Fibroblast of skin of right biceps (primary cell): ENCODE data around the gene ZNF664.

Source experiments
- DNase-seq: peaks from one replicate; pipeline ENCODE4 v3.0.0-alpha.2; 2013

ZNF664 gene

DNA sequence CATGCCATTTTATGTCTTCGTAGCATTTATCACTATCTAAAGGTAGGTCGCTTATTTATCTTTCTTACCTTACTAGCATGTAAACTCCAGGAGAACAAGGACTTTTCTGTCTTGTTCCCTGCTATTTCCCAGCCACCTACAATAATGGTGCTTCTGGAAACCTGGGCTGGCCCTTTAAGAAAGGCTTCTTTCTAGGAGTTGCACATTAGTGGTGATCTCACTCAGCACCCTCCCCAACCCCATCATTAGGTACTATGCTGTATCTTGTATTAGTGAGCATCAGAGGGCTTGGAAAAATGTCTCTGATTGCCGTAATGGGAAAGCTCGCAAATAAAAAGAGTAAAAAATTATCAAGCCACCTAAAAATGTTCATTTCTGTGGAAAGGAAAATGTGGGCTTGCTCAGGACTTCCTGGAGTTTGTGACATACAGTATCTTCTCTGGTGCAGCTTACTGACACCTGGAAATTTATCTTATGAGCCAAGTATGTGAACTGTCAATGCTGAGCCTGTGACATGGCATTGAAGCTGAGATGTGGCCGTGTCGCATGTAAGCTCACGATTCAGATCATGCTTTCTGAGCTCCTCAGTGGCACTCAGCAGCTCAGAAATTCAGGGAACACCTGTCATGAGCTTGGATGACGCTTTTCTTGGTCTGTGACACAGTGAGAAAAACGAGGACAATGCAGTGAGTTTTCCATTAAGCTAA is 12.8 kb upstream of the ZNF664 start:
- DNase-seq = no peak

DNA sequence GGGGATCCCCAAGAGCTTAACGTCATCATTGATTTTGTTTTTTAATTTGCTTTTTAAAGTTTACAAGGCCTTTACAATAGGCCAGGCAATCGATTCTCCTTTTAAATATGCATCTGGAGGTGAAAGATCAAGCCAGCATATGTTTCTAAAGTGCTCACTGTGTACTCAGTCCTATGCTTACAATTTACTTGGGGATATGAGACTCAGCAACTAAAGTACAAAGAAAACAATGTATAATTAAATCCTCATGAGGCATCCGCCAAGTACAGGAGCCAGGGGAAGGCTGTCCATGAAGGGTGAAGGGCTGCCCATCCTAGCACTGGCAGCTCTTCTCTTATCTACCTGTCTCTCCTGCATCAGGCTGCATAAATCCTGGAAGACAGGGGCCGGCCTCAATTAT is 12.2 kb upstream of the ZNF664 start:
- DNase-seq = no peak

DNA sequence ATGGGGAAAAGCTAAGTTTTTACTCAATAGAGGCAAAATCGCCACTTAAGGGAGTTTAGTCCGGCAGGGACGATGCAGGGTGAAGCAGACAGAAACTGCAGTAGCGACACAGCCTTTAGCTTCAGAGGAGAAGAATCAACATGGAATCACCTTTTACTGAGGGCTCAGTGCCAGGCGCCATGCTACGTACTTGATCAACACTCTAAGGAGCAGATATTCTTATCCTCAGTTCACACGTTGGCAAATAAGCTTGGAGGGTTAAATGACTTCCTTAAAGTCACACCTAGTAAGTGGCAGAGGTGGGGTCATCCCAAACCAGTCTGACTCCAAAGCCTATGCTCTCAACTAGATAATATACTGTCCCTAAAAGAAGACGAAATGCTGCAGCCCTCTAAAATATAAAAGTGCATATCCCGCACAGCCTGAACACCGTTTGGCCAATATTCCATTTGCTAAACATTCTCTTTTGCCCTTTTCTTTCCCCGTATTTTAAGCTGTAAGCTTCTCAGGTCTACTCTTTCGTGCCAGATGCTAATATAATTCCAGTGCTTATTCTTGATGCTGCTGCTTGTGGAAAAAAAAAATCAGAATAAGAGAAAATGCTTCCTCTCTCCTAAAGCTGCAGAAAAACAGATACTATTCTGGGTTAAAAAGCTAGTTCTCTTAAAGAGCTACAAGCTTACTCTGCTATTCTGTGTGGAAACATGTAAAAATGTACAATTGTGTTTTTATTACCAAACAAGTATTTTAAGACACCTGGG is 11.2 kb upstream of the ZNF664 start:
- no peak for DNase-seq

DNA sequence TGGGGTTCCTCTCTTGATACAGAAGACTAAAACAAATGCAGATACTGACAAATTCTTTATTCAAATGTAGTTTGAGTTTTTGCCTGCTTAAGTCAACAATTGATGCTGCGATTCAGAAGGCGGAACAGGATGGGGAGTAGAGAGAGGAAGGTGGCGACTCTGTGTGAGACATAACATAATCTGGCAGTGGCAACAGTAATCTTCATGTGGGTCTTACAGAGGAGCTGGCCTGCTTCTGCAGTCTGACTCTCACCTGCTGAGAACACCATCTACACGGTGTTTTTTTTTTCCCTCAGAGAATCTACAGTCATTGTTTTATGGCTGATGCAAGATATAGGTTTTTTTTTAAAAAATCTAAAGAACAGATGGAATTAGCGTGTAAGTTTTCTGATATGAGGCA is 10.5 kb upstream of the ZNF664 start:
- DNase-seq = no peak

DNA sequence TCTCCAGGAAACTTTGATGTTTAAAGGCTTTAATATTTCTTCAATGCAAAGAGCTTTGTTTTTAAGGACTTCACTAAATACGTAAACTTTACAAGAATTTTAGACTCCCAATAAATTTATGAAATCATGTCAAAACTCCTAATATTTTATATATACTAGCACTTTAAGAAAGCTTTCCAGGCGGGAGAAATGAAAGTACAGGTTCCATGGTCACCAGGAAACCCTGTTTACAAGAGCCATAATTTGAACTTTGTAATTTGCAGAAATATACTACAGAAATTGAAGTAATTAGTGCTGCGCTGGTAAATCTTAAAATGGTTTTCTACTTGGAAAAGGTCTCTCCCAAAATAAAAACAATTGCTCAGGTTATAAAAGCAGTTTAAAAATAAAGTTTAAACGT is 9.2 kb upstream of the ZNF664 start:
- no peak for DNase-seq

DNA sequence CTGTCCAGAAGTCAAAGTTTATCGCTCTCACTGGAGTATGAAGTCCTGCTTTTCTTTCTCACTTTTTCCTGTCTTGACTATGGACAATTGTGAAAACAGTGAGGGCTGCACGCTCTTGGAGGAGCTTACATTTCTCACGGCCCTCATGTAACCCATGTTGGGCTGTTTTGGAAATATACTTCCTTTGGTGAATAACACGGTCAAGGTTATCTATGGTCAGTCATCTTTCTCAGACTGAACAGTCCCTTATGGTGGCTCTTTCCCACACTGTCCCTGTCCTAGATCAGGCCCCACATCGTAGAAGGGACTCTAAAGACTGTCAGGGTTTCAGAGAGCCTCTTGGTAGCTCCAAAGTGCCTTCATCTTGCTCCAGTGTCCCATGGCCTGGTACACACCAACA is 7.6 kb upstream of the ZNF664 start:
- DNase-seq = no peak

DNA sequence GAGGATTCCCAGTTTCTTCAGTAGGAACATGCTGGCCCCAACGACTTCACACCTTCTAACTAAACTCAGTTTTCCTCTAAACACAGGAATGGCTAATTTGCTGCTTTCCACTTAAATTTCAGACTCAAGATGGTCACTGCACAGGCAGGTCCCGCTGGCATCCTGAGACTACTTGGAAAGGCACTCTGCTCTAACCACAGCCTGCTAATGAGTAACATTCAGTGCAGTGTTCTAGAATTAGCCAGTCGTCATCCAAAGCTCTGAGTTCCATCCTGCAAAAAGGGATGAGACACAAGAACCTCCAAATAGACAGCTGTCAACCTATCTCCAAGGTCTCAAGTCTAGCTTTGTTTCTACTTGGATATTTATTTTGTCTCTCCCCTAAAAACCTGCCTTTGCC is 6.4 kb upstream of the ZNF664 start:
- peak; percentile 78 for DNase-seq

DNA sequence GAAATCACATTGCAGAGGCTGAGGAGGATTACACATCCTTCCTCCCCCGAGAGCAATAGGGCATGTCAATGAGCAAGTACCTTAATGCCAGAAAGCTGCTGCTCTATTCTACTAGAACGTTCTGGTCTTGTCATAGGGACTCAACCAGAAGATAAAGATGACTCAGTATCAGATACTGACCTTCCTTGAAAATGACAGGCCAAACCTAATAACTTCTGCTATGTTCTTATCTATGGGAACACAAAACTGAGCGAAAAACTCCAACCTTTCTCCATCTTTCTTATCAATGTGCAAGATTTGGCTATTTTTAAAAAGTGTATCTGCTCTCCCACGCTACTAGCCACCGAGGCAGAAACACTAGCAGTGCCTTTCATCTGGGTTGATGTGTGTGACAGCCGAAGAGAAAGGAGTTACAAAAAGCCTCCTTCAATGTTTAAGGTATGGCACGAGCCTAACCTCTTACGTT is 5.9 kb upstream of the ZNF664 start:
- DNase-seq = no peak

DNA sequence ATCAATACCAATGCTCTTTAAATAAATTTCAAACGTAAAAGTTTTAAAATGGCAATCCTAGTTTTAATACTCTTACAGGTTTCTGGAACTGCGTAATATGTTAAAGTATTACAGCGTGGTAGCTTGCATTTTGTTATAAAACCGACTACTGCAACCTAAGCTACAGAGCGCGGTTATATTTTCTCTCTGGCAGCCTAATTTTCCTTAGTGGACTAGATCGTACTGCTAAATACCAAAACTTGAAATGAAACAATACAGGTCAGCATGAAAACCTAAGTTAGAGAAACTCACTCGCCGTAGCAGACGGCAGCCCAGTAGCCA is 1.6 kb upstream of the ZNF664 start:
- no peak for DNase-seq

DNA sequence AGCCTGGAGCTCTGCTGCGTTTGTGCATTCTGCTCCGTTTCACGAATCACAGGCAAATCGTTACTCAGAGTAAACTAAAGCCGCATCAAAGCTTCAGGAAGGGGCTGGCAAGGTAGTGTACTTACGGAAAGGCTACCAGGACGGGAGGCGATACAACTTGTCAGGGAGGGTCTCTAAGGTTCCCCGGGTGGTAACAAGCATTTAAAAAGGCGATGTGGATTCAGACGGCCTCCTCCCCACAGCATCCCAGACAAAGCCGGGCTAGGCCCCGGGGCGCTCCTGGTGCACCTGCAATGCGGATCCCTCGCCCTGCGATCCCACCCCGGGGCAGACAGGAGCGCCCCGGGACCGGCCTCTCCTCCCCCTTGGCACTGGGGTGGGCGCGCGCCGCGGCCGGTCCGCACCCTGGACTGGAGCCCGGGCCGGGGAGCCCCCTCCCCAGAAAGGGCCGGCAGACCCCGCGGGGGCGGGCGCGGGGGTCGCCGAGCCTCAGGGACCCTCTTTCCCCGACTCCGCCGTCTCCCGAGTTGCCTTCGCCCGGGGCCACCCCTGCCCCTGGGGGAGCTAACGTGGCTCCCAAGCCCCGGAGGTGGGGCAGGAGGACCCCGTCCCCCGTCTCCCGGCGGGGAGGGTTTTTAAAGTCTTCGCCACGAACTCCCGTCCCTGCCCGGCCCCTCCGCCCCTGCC is 1.1 kb upstream of the ZNF664 start:
- peak; percentile 37 for DNase-seq

DNA sequence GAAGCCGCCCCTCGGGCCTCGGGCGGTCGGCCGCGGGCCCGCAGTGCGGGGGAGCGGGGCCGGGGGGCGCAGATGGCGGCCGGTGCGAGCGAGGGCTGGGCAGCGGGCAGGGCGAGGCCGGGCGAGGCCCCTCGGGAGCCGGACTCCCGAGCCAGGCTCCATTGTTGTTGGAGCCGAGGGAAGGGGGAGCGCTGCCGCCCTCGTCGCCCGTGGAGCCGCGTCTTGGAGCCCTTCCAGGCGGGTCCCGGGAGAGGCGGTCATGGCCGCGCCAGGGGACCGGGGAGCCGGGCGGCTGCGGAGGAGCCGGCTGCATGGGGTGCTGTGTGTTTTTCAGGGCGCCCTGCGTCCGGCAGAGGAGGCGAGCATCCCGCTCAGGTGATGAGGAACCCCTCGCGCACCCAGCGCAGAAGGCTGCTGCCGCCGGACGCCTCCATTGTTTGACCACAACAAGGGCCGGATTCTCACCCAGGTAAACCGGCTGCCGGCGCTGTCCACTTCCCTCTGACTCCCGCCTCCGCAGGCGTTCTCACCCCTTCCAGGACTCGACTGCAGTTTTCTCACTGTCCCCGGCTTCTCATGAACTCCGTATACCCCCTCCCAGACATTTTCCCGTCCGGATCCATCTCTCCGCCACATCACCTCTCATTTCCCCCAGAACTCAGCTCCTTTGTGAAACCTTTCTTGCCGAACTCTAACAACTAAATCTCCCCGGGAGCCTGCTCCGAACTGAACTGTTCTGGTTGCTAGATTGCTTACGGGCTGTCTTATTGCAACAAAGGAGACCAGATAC is 732 bp downstream of the ZNF664 start:
- DNase-seq = peak; percentile 18

DNA sequence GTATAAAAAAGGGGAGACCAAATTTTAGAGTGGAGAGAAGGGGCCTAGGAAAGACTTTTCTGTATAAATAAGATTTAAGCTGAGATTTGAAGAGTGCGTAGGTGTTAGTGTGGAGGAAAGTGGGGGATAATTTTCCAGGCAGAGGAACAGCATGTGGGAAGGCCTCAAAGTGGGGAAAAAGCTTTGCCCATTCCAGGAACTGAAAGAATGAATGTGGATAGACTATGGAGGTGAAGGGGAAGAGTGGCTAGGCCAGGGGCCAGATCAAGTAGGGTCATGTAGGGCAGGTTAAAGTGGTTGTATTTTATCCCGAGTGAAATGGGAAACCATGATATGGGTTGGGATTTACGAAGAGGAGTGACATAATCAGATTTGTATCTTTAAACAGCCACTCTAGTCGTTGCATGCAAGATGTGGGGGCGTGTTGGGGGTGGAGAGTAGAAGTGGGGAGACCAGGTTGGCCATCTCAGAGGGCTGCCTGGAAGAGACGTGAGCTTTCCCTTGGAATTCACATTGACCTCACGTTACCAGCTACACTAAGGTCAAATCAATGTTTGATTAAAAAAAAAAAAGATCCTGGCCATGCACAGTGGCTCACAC is 3.3 kb downstream of the ZNF664 start:
- no peak for DNase-seq

DNA sequence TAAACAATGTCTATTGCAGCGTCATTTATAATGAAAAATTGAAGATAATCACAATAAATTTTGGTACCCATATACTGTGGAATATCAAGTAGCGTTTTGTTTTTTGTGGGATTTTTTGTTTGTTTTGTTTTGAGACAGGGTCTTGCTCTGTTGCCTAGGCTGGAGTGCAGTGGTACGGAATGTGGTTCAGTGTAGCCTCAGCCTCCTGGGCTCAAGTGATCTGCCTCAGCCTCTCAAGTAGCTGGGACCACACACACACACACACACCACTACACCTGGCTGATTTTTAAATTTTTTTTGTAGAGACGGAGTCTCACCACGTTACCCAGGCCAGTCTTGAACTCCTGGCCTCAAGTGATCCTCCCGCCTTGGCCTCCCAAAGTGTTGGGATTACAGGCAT is 6.6 kb downstream of the ZNF664 start:
- no peak for DNase-seq

DNA sequence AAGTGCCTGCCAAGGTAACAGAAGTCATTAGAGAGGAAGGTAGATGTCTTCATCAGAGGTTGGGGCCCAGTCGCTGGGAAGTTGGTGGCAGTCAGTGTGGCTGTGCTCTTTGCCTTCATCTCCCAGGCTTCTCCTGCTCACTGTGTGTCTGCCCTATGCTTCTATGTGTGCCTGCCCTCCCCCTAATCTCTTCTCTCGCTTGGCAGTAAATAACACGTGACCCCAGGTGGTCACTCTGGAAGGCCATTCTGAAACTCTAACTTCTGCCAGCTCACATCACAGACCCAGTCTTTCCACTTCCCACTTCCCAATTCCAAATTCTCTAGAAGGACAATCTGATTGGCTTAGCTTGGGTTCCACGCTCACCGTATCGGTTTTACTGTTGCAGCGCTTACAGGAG is 9.3 kb downstream of the ZNF664 start:
- no peak for DNase-seq

DNA sequence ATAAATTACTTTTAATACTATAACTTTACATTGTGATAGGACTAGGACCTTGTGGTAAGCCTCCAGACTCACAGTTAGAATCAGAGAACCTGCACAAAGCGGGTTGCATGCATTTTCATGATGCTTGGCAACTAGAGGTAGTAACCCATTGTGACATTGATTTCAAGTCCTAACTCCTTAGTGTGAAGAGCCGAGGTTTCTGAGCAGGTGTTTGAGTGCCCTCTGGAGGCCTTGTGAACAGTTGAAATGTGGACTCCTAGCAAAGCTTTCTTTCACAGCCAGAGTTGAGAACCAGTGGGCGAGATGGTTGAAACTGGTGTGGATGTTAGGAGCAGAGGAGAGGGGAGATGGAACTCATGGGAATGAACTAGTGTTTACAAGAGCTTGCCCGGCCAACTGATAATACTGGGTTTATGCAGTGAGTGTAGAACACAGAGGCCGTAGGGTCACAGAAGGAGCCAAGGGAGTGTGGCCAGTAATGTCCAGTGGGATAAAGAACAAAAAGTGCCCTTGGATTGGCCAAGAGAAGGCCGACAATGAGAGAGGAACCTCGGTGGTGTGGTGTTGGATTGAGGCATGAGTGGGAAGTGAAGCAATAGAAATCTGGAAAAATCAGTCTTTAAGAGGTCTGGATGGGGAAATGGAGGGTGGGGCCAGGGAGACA is 10.9 kb downstream of the ZNF664 start:
- peak; percentile 71 for DNase-seq

DNA sequence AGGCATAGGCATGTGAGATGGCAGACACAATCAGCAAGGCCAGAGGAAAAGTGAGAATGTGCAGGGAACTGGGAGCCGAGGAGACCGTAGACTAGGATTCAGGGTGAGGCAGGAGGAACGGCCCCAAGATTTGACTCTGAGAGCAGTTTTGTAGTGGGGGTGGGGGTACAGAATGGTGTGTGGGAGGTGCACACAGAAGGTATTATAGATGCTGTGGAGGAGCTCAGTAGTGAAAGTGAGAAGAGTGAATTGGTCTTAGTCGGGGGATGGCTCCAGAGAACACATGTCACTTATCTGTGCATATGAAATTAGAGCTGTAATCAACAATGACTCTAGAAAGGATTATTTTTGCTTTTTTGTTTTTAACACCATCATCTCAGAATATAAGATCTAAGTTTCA is 11.9 kb downstream of the ZNF664 start:
- DNase-seq = no peak

DNA sequence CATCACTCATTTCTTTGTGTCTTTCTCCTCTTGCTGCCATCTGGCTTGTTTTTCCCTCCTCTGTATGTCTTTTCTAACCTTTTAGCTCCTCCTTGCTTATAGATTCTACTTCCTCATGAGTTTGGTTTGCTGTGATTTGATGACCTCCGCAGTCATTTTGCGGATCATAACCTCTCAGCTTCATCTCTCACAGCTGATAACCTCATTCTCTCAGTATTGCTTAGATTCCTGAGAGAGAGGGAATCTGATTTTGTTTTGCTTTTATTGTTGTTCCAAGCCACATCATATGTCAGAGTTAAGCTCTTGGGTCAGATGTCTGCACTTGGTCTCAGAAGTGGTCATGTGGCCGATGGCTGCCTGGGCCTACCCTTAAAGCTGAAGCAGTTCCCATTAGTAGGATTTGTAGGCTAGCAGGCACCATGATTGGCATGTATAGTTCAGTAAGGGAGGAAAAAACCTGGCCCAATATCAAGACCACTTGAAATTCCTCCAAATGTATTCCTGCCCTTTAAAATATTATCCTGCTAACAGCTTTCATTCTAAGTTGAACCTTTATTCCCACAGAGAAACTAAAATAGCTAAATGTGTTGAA is 13.5 kb downstream of the ZNF664 start:
- DNase-seq = no peak

DNA sequence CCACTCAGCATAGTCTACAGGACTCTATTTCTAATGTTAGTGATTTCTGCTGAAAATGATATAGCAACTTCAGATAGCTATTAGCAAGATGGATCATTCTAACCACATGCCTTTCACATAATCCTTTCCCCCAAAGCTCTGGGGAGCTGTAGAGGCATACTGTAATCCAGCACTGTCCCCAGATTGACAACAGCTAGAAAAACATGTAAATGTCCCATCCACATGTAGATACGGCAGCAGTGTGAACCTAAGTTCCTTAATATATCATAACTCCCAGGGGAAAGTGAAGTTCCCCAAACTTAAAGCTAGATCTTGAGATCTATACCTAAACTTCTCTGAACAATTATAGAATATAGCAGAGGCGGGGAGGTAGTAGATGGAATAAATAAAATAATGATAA is 14.0 kb downstream of the ZNF664 start:
- DNase-seq = no peak

DNA sequence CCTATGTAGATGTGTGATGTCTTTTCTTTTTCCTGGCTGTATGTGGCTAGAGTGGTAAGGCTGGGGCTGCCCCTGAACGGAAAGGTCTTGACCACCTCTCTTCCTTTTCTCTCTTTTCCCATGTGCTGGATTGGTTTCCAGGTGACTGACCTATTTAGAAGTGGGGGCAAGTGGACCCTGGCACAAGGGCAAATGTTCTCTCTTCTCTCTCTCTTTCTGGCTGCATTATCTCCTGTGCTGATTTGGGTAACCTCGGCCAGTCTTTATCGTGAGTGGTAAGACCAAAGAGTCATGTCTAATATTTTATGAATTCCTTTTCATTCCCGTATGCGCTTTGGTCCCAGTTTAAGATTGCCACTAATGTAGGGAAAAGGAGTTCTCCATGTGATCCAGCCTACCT is 16.2 kb downstream of the ZNF664 start:
- DNase-seq = no peak

DNA sequence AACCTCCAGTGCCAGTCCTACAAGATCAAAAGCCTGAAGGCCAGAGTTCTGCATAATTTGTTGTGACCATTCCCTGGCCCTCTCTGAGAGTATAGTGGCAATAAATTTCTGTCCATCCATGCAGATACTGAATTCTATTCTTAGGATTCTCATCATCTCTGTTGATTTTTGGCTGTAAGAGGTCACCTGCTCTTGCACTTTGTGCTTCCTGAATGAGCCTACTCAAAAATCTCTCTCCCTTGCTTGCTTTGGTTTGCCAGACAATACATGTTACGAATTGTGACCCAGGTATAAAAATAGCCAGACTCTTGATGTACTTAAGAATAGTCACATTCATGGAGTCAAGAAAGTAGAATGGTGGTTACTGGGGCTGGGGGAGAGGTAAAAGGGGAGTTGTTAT is 16.7 kb downstream of the ZNF664 start:
- no peak for DNase-seq

DNA sequence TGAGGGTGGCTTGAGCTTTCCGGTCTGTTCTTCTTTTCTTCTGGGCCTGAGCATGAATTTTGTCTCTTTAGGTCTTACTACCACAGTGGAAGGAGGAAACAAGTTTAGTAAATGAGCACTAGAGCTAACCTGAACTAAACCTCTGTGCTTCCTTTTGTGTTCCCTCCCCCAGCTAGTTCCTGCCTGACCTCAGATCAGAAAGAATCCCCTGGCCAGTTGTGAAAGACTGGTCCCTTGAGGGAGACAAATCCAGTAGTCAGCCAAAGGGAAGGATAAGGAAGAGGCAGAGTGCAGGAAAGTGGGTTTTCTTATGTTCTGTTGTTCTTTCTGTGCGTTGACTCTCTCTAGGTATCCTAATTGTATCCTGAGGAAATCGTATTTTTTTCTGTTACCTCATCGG is 17.5 kb downstream of the ZNF664 start:
- DNase-seq = peak; percentile 68

DNA sequence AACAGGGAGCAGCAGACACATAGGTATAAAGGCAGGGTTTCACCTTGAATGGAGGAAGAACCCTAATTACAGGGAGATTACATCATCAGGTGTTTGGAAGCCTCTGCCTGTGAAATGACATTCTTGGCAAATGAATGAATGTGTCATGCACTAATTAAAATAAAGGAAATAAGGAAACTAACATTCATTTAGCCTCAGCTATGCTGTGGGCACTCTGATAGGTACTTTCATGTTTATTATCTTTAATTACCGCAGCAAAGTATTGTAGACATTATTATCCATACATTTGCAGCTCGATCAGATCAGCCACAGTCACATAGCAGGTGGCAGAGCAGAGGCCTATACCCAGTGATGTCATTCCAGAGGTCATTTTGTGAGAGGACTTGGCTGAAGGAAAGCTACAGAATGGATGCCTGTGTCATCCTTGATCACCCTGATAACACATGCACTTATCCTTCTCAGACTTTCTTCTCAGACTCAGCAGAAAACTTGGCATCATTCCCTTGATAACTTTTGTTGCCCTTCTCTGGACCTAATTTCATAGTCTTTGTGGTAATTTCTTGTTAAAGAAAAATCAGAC is 18.4 kb downstream of the ZNF664 start:
- peak; percentile 9 for DNase-seq
